OCI-LY3 (cell line): Measurements from ENCODE around the gene SCP2D1.

Experiments used
- H2AFZ ChIP-seq: fragments of 200-600, 300-600 bp; shearing (Covaris generic); 2 replicates; pipeline ENCODE4 v1.6.0; 2014; ENCODE audit warnings: antibody characterized with exemption, low read depth, low read length
- H3K27ac ChIP-seq: fragments of 200-600, 300-600 bp; sonication (generic); 2 replicates; pipeline ENCODE4 v1.5.1; 2014; ENCODE audit warnings: mild to moderate bottlenecking, low read length, moderate library complexity, mixed read lengths
- H3K27me3 ChIP-seq: fragments of 200-600, 300-600 bp; sonication (generic); 2 replicates; pipeline ENCODE4 v1.6.1; 2014; ENCODE audit warnings: low read depth, low read length, mixed read lengths
- H3K36me3 ChIP-seq: fragments of 200-600, 300-600 bp; sonication (generic); replicated peaks from 2 replicates; pipeline ENCODE3; 2014; ENCODE audit warnings: low read depth, low read length, mixed read lengths
- H3K4me1 ChIP-seq: fragments of 300-600, 200-600 bp; sonication (generic); 2 replicates; pipeline ENCODE4 v1.6.1; 2014; ENCODE audit warnings: low read length, mixed read lengths
- H3K4me2 ChIP-seq: fragments of 200-600, 300-600 bp; sonication (generic); 2 replicates; pipeline ENCODE4 v1.6.1; 2014; ENCODE audit warnings: low read length, mixed read lengths
- H3K4me3 ChIP-seq: fragments of 300-600, 200-600 bp; sonication (generic); 2 replicates; pipeline ENCODE4 v1.5.1; 2014; ENCODE audit warnings: antibody characterized with exemption, mild to moderate bottlenecking, low read length, moderate library complexity
- H3K79me2 ChIP-seq: fragments of 300-600, 200-600 bp; shearing (Covaris generic); 2 replicates; pipeline ENCODE4 v1.6.1; 2014; ENCODE audit warnings: mild to moderate bottlenecking, low read length, mixed read lengths
- H3K9ac ChIP-seq: fragments of 300-600, 200-600 bp; shearing (Covaris generic); 2 replicates; pipeline ENCODE4 v1.6.0; 2014; ENCODE audit warnings: mild to moderate bottlenecking, low read length, moderate library complexity
- H3K9me3 ChIP-seq: fragments of 200-600, 300-600 bp; shearing (Covaris generic); 2 replicates; pipeline ENCODE4 v1.6.1; 2014; ENCODE audit warnings: low read length, mixed read lengths; ENCODE audit not compliant: insufficient read depth
- H4K20me1 ChIP-seq: fragments of 200-600, 300-600 bp; sonication (generic); 2 replicates; pipeline ENCODE4 v1.6.1; 2016; ENCODE audit warnings: low read length, mixed read lengths; ENCODE audit not compliant: insufficient read depth
- EZH2phosphoT487 ChIP-seq: fragments of 200-600 bp; shearing (Covaris generic); IDR thresholded peaks from 2 replicates; pipeline ENCODE4 v1.6.1; 2018; ENCODE audit warnings: antibody characterized with exemption, mixed run types, low read depth
- TF ChIP-seq, protein P1 (sequence below): fragments of 200-600, 300-600 bp; sonication (generic); IDR thresholded peaks from 2 replicates; pipeline ENCODE4 v1.5.1; 2014; ENCODE audit warnings: antibody characterized with exemption, low read length, low read depth

SCP2D1 gene

DNA sequence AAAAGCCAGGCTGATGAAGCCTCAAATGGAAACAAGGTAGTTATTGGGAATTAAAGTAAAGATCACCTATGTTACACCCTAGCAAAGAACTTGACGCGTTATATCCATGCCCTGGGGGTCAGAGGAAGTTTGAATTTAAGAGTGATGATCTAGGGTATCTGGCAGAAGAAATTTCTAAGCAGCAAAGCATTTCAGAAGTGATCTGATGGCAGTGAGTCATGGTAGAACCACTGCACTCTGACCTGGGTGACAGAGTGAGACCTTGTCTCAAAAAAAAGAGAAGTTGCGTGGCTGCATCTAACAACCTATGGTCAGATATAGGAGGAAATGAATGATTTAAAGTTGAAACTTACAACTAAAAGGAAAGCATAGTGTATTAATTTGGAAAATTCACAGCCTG is 45.2 kb downstream of the SCP2D1 start:
- no peaks in the 10 kb centered on the region for H4K20me1 ChIP-seq
- no peaks in the 10 kb centered on the region for H3K79me2 ChIP-seq
- no peak overlapping the region for H3K4me2 ChIP-seq
- TF ChIP-seq, protein P1, sequence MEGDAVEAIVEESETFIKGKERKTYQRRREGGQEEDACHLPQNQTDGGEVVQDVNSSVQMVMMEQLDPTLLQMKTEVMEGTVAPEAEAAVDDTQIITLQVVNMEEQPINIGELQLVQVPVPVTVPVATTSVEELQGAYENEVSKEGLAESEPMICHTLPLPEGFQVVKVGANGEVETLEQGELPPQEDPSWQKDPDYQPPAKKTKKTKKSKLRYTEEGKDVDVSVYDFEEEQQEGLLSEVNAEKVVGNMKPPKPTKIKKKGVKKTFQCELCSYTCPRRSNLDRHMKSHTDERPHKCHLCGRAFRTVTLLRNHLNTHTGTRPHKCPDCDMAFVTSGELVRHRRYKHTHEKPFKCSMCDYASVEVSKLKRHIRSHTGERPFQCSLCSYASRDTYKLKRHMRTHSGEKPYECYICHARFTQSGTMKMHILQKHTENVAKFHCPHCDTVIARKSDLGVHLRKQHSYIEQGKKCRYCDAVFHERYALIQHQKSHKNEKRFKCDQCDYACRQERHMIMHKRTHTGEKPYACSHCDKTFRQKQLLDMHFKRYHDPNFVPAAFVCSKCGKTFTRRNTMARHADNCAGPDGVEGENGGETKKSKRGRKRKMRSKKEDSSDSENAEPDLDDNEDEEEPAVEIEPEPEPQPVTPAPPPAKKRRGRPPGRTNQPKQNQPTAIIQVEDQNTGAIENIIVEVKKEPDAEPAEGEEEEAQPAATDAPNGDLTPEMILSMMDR = no peak
- no peak for TF ChIP-seq EZH2phosphoT487
- H3K9ac ChIP-seq = no peak overlapping the region
- no peak overlapping the region for H3K27ac ChIP-seq
- H2AFZ ChIP-seq = no peak overlapping the region
- H3K4me1 ChIP-seq = no peaks in the 10 kb centered on the region
- H3K27me3 ChIP-seq = no peaks in the 10 kb centered on the region
- no peaks in the 10 kb centered on the region for H3K36me3 ChIP-seq
- H3K9me3 ChIP-seq = no peaks in the 10 kb centered on the region
- no peak overlapping the region for H3K4me3 ChIP-seq
